HG03066 (cell line): ENCODE data around the gene KRTAP4-1.
"Not testable (repeated sequence)": the region's sequence is repeated elsewhere in the genome, so short reads cannot be mapped to it uniquely, and the experiment has no call there.

ENCODE experiments used
- ATAC-seq: cut with Tn5 transposase; IDR thresholded peaks from one replicate; pipeline ENCODE4 v1.9.1; 2021; ENCODE audit warnings: low read depth; ENCODE audit not compliant: unreplicated experiment

KRTAP4-1 gene

GRCh38 chr17:41184480-41184961, at the start of gene KRTAP4-1:
TSS of gene KRTAP4-1 (minus strand) at chr17:41184911. CDS start at chr17:41184854, 57 bp downstream.
- ATAC-seq: no peak

- ATAC-seq: not testable (repeated sequence)
These were observed 47.8 kb upstream of the KRTAP4-1 start, which contains the start of gene KRTAP9-3 for GRCh38 chr17:41232399-41233105. TSS of gene KRTAP9-3 (plus strand) at chr17:41232449. CDS start at chr17:41232502, 53 bp downstream.

- ATAC-seq: no peak
These were observed 47.0 kb upstream of the KRTAP4-1 start for GRCh38 chr17:41231731-41232130.

GRCh38 chr17:41230094-41230493, 45.4 kb upstream of the KRTAP4-1 start:
- no peak for ATAC-seq

GRCh38 chr17:41226598-41227095, 41.9 kb upstream of the KRTAP4-1 start, which contains the start of gene KRTAP9-2:
TSS of gene KRTAP9-2 (plus strand) at chr17:41226648. CDS start at chr17:41226655, 7 bp downstream.
- not testable (repeated sequence) for ATAC-seq

- no peak for ATAC-seq
These were observed 41.3 kb upstream of the KRTAP4-1 start for GRCh38 chr17:41226051-41226450.

- no peak for ATAC-seq
These were observed 39.1 kb upstream of the KRTAP4-1 start for GRCh38 chr17:41223821-41224220.

- ATAC-seq: no peak
These were observed 31.0 kb upstream of the KRTAP4-1 start for GRCh38 chr17:41215681-41216080.

- ATAC-seq: no peak
These were observed 27.9 kb upstream of the KRTAP4-1 start for GRCh38 chr17:41212524-41213169.

- no peak for ATAC-seq
These were observed 27.2 kb upstream of the KRTAP4-1 start for GRCh38 chr17:41211845-41212466.

- ATAC-seq: no peak
These were observed 14.8 kb upstream of the KRTAP4-1 start for GRCh38 chr17:41199421-41200078.

GRCh38 chr17:41196068-41196467, 11.4 kb upstream of the KRTAP4-1 start:
- no peak for ATAC-seq

- no peak for ATAC-seq
These were observed 5.6 kb upstream of the KRTAP4-1 start for GRCh38 chr17:41190328-41190727.

- not testable (repeated sequence) for ATAC-seq
These were observed 5.2 kb upstream of the KRTAP4-1 start, which contains the start of gene KRTAP9-1 for GRCh38 chr17:41189837-41190318. TSS of gene KRTAP9-1 (plus strand) at chr17:41189887. CDS start at chr17:41189887, 0 bp downstream.

GRCh38 chr17:41186872-41187271, 2.2 kb upstream of the KRTAP4-1 start:
- no peak for ATAC-seq

GRCh38 chr17:41185001-41185400, 290 bp upstream of the KRTAP4-1 start:
- no peak for ATAC-seq

- no peak for ATAC-seq
These were observed 5.7 kb downstream of the KRTAP4-1 start for GRCh38 chr17:41178843-41179616.

GRCh38 chr17:41178341-41178740, 6.4 kb downstream of the KRTAP4-1 start:
- ATAC-seq: no peak

GRCh38 chr17:41177727-41178271, 6.9 kb downstream of the KRTAP4-1 start, which contains the start of gene KRTAP4-2:
TSS of gene KRTAP4-2 (minus strand) at chr17:41178221. CDS start at chr17:41178164, 57 bp downstream.
- ATAC-seq: no peak
